ENCODE measurements around the gene KDF1. TPM values are rescaled to one million over a fixed set of nuclear protein-coding genes. Genes with fewer than 3 reads are reported as not detected.
"Not testable (repeated sequence)": the region's sequence is repeated elsewhere in the genome, so short reads cannot be mapped to it uniquely, and the experiment has no call there.

Gene KDF1
- total and polyA plus RNA-seq, 4 donors: 1.0 to 4.6 (median 1.8) TPM

DNA sequence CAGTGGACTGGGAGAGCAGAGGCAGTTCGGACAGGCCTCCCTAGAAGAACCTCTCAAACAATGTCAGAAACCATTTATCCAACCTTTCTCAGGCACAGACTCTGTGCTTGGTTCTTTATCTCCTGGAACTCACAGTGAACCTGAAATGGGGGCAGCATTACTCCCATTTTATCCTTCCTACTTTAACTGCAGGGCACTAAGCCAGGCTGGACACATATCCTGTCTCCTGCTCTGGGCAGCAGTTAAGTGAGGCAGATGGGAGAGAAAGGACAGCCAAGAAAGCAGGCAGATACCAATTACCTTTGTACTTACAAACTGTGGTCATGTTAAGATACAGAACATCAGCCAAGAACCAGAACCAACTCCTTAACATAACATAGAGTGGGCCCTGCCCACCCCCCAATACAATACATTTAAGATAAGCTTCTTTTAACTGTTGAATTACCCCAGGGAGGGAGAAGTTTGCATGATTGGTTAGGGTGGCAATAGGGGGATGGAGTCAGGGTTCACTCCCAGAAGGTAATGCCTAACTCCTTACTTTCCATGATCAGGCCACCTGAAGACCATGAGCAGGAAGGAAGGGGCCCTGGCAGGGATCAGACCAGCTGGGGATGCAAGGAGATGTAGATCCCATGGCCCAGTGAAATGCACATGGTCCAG is 10.9 kb downstream of the KDF1 start:
- Histone ChIP-seq H3K27me3 (ENCODE audit: control insufficient read depth in 4 of 4, insufficient read depth in 4 of 4, low read length in 3 of 4) (no peaks in the 10 kb centered on the region), H3K4me1 (ENCODE audit: control insufficient read depth in 4 of 4, insufficient read depth in 4 of 4, low read length in 3 of 4) (peaks cover 23 to 51% (median 43%) of the 10 kb centered on the region in 4 donors), H3K4me3 (ENCODE audit: low read depth in 1 of 3, low read length in 3 of 3) (no peak overlapping the region), H3K27ac (ENCODE audit: low read depth in 1 of 2, low read length in 2 of 2) (no peak overlapping the region), H3K9ac (ENCODE audit: low read depth in 1 of 2, low read length in 2 of 2) (no peak overlapping the region), H3K36me3 (ENCODE audit: control insufficient read depth in 4 of 4, insufficient read depth in 3 of 4, low read depth in 1 of 4, low read length in 3 of 4) (peaks cover 0 to 1% (median 0%) of the 10 kb centered on the region in 4 donors), H3K9me3 (ENCODE audit: control insufficient read depth in 4 of 4, low read length in 3 of 4) (no peaks in the 10 kb centered on the region)
- TF ChIP-seq JUND (IDR thresholded peaks at IDR 0.05): no peak
- no peak for TF ChIP-seq RAD21 (IDR thresholded peaks at IDR 0.05)
- TF ChIP-seq NR2F2 (IDR thresholded peaks at IDR 0.05): no peak
- no peak for TF ChIP-seq EGR1 (IDR thresholded peaks at IDR 0.05; ENCODE audit: low read depth in 2 of 2)
- no peak for TF ChIP-seq REST (IDR thresholded peaks at IDR 0.05)
- TF ChIP-seq FOXA2 (IDR thresholded peaks at IDR 0.05): no peak
- peak in 1 of 2 donors; percentile 3 for TF ChIP-seq HNF4A (conservative IDR thresholded peaks at IDR 0.05)
- peak in 1 of 2 donors; percentile 14 for TF ChIP-seq RXRA (IDR thresholded peaks at IDR 0.05)
- no peak for TF ChIP-seq CTCF (IDR thresholded peaks at IDR 0.05; ENCODE audit: low read depth, low read length, missing input control)
- 85% methylated on average over 1 of the region's 1 CpG for WGBS
- no peak for DNase-seq (ENCODE audit: low spot score)

GRCh38 chr1:26948725-26949057 is 11.6 kb downstream of the KDF1 start:
- not testable (repeated sequence) for H3K27me3 ChIP-seq (ENCODE audit: control insufficient read depth in 4 of 4, insufficient read depth in 4 of 4, low read length in 3 of 4); H3K4me3 ChIP-seq (ENCODE audit: low read depth in 1 of 3, low read length in 3 of 3); H3K9me3 ChIP-seq (ENCODE audit: control insufficient read depth in 4 of 4, low read length in 3 of 4); H3K9ac ChIP-seq (ENCODE audit: low read depth in 1 of 2, low read length in 2 of 2); H3K36me3 ChIP-seq (ENCODE audit: control insufficient read depth in 4 of 4, insufficient read depth in 3 of 4, low read depth in 1 of 4, low read length in 3 of 4); DNase-seq (ENCODE audit: low spot score)
- H3K4me1 ChIP-seq (ENCODE audit: control insufficient read depth in 4 of 4, insufficient read depth in 4 of 4, low read length in 3 of 4): peaks cover 25 to 57% (median 49%) of the 10 kb centered on the region in 4 donors
- H3K27ac ChIP-seq (ENCODE audit: low read depth in 1 of 2, low read length in 2 of 2): peak overlapping the region in 1 of 2 donors; percentile 9
- 76% methylated on average over 16 of the region's 16 CpGs for WGBS

DNA sequence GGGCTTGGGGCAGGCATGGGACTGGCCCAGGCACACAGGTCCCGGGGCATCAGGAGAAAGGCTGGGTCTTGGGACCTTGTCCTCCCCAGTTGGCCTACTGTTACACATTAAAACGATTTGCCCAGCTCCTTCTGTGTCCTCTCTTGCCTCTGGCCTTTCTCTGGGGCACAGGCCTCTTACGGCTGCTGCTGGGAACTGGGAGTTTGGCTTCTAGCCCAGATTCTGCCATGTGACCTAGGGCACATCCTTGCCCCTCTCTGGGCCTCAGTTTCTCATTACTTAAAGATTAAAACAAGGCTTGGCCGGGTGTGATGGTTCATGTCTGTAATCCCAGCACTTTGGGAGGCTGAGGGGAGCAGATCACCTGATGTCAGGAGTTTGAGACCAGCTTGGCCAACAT is 14.0 kb downstream of the KDF1 start:
- Histone ChIP-seq H3K9me3 (ENCODE audit: control insufficient read depth in 4 of 4, low read length in 3 of 4) (no peaks in the 10 kb centered on the region), H3K36me3 (ENCODE audit: control insufficient read depth in 4 of 4, insufficient read depth in 3 of 4, low read depth in 1 of 4, low read length in 3 of 4) (peaks cover 5 to 15% (median 10%) of the 10 kb centered on the region in 4 donors), H3K9ac (ENCODE audit: low read depth in 1 of 2, low read length in 2 of 2) (no peak overlapping the region), H3K4me1 (ENCODE audit: control insufficient read depth in 4 of 4, insufficient read depth in 4 of 4, low read length in 3 of 4) (peaks cover 31 to 69% (median 56%) of the 10 kb centered on the region in 4 donors), H3K27me3 (ENCODE audit: control insufficient read depth in 4 of 4, insufficient read depth in 4 of 4, low read length in 3 of 4) (no peaks in the 10 kb centered on the region), H3K4me3 (ENCODE audit: low read depth in 1 of 3, low read length in 3 of 3) (no peak overlapping the region), H3K27ac (ENCODE audit: low read depth in 1 of 2, low read length in 2 of 2) (peak overlapping the region; percentile 9 to 61)
- DNase-seq (ENCODE audit: low spot score): no peak
- TF ChIP-seq TAF1 (conservative IDR thresholded peaks at IDR 0.05) (no peak), HNF4A (conservative IDR thresholded peaks at IDR 0.05) (peak; percentile 2 to 47)
- 39% methylated on average over 4 of the region's 4 CpGs for WGBS
